B cell (primary cell): ENCODE data around the gene UBE2R2. TPM values are rescaled to one million over a fixed set of nuclear protein-coding genes. Genes with fewer than 3 reads are reported as not detected.

ENCODE experiments used
- ATAC-seq: fragments of 200-7000 bp; cut with Tn5 transposase; one replicate; pipeline ENCODE4 v1.10.0; 2021; ENCODE audit warnings: low read depth, mild to moderate bottlenecking, moderate number of reproducible peaks, moderate library complexity
- CTCF ChIA-PET: fragments of 350-600 bp; sonication (Branson Sonifier 250); formaldehyde crosslinking; loops from one replicate; lab custom pipeline; 2021; ENCODE audit warnings: antibody characterized with exemption, inconsistent platforms; lab: Charles Lee
- POLR2A ChIA-PET: fragments of 350-600 bp; sonication (Branson Sonifier 250); formaldehyde crosslinking; loops from one replicate; lab custom pipeline; 2021; ENCODE audit warnings: antibody characterized with exemption; lab: Charles Lee
- DNase-seq: peaks from one replicate; pipeline ENCODE4 v3.0.0; 2013
- H2AFZ ChIP-seq: 2 replicates; pipeline ENCODE4 v1.6.1; 2012; ENCODE audit warnings: mild to moderate bottlenecking, low read depth, low read length; ENCODE audit not compliant: insufficient read depth, poor library complexity, severe bottlenecking
- H3K27ac ChIP-seq, 2 donors: 1 replicate in 1 of 2; 2 replicates in 1 of 2; pipeline ENCODE4 v1.5.1; 2012 to 2013; ENCODE audit warnings: low read length in 2 of 2, mild to moderate bottlenecking in 2 of 2, moderate library complexity in 1 of 2
- H3K27me3 ChIP-seq, 4 experiments: fragments of 200-600 bp in 1 of 4; sonication (generic) in 1 of 4; replicated peaks in 1 of 4; 1 replicate in 2 of 4; 2 replicates in 2 of 4; pipeline versions ENCODE4 v1.6.1 to v1.7.0; 2013 to 2016; ENCODE audit warnings: low read length in 3 of 4, mild to moderate bottlenecking in 2 of 4, mixed read lengths in 1 of 4, moderate library complexity in 1 of 4; ENCODE audit not compliant: insufficient read depth in 4 of 4, control insufficient read depth in 3 of 4; ENCODE audit errors: control extremely low read depth in 1 of 4
- H3K36me3 ChIP-seq, 2 experiments: replicated peaks in 1 of 2; 1 replicate in 1 of 2; 2 replicates in 1 of 2; pipeline versions ENCODE4 v1.6.1 to v1.7.1; 2013; ENCODE audit warnings: low read length in 1 of 2; ENCODE audit not compliant: insufficient read depth in 2 of 2, control insufficient read depth in 1 of 2; ENCODE audit errors: control extremely low read depth in 1 of 2, extremely low read depth in 1 of 2
- H3K4me1 ChIP-seq, 2 donors: fragments of 200-600 bp in 1 of 2; sonication (generic) in 1 of 2; 1 replicate in 1 of 2; 2 replicates in 1 of 2; pipeline versions ENCODE4 v1.5.1 to v1.6.1; 2013 to 2017; ENCODE audit warnings: low read length in 2 of 2; ENCODE audit not compliant: control insufficient read depth in 2 of 2, insufficient read depth in 2 of 2
- H3K4me2 ChIP-seq: replicated peaks from 2 replicates; pipeline ENCODE3; 2012; ENCODE audit warnings: mild to moderate bottlenecking, low read depth, low read length; ENCODE audit not compliant: poor library complexity, severe bottlenecking
- H3K4me3 ChIP-seq, 5 experiments: fragments of 200-600 bp in 1 of 5; sonication (generic) in 1 of 5; 1 replicate in 3 of 5; 2 replicates in 2 of 5; pipeline versions ENCODE4 v1.5.1 to v1.7.0; 2011 to 2016; ENCODE audit warnings: low read length in 4 of 5, mild to moderate bottlenecking in 4 of 5, low read depth in 2 of 5, control low read depth in 1 of 5, moderate library complexity in 1 of 5; ENCODE audit not compliant: insufficient read depth in 1 of 5; ENCODE audit errors: control extremely low read depth in 1 of 5, extremely low read depth in 1 of 5
- H3K79me2 ChIP-seq: fragments of 200-600 bp; sonication (generic); one replicate; pipeline ENCODE4 v1.6.0; 2016; ENCODE audit warnings: low read length; ENCODE audit not compliant: control insufficient read depth, insufficient read depth
- H3K9ac ChIP-seq: fragments of 200-600 bp; sonication (generic); 2 replicates; pipeline ENCODE4 v1.6.1; 2017; ENCODE audit warnings: mild to moderate bottlenecking, low read length, moderate library complexity
- H3K9me3 ChIP-seq, 3 donors: one replicate each; pipeline versions ENCODE4 v1.6.1 to v1.7.1; 2013; ENCODE audit warnings: low read length in 2 of 3; ENCODE audit not compliant: control insufficient read depth in 2 of 3, insufficient read depth in 1 of 3; ENCODE audit errors: control extremely low read depth in 1 of 3
- H4K20me1 ChIP-seq: 2 replicates; pipeline ENCODE4 v1.6.0; 2012; ENCODE audit warnings: mild to moderate bottlenecking, low read length; ENCODE audit not compliant: insufficient read depth, control insufficient read depth, poor library complexity, severe bottlenecking
- H3K27ac Mint-ChIP-seq: one replicate; pipeline ENCODE4 v1.8.0; 2021; ENCODE audit warnings: mixed read lengths
- H3K27me3 Mint-ChIP-seq: one replicate; pipeline ENCODE4 v1.8.0; 2021; ENCODE audit warnings: mixed read lengths
- H3K4me1 Mint-ChIP-seq: one replicate; pipeline ENCODE4 v1.8.0; 2021; ENCODE audit warnings: mixed read lengths
- H3K4me3 Mint-ChIP-seq: one replicate; pipeline ENCODE4 v1.8.0; 2021; ENCODE audit warnings: mixed read lengths
- H3K9me3 Mint-ChIP-seq: one replicate; pipeline ENCODE4 v1.8.0; 2022; ENCODE audit warnings: mixed read lengths; ENCODE audit not compliant: insufficient read depth
- EZH2 ChIP-seq: IDR thresholded peaks from 2 replicates; pipeline ENCODE4 v1.6.1; 2012; ENCODE audit warnings: borderline replicate concordance, low read depth, mild to moderate bottlenecking, moderate library complexity, low read length; ENCODE audit not compliant: insufficient read depth, poor library complexity, severe bottlenecking
- WGBS: methylation state at CpG from one replicate; pipeline ENCODE4 v1.1.5; 2013; ENCODE audit warnings: missing lambda C conversion rate; ENCODE audit not compliant: insufficient coverage; 5-methylcytosine and 5-hydroxymethylcytosine counted together
- intact Hi-C: fragments of 100-400 bp; cut with micrococcal nuclease; formaldehyde crosslinking; loops from one replicate; pipeline ENCODE4 v1.10.0; 2022
- polyA plus RNA-seq: library from polyadenylated mRNA; depleted of rRNA; stranded (reverse); fragments of >200 nt; gene quantifications from 2 replicates; pipeline ENCODE4 v1.2.3, GENCODE V29; 2012
- total RNA-seq, 2 donors: library from RNA; stranded (reverse); fragments of 120-200 nt in 1 of 2; gene quantifications; 1 replicate in 1 of 2; 2 replicates in 1 of 2; pipeline versions ENCODE4 v1.2.3 to v1.2.4, GENCODE V29; 2013 to 2022
- TF ChIP-seq, protein P1 (sequence below): fragments of 200-600 bp; IDR thresholded peaks from one replicate; pipeline ENCODE4 v1.8.0; 2022; ENCODE audit warnings: antibody characterized with exemption, mild to moderate bottlenecking

UBE2R2 gene
- total and polyA plus RNA-seq, 2 donors (not counting 1 experiment from before 2014, with no cell fraction given): 18.9 to 48.8 TPM

DNA sequence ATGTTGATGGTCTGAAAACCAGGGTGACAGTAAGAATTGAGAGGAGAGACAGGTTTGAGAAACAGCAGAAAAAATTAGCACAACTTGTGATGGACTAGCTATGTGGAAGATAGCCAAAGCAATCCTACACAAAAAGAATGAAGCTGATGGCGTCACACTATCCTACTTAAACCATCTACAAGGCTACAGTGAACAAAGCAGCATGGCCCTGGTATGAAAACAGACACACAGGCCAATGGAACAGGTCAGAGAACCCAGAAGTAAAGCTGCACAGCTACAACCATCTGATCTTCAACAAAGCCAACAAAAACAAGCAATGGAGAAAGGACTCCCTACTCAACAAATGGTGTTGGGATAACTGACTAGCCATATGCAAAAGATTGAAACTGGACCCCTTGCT is 7.5 kb upstream of the UBE2R2 start:
- Histone ChIP-seq H3K79me2 (no peaks in the 10 kb centered on the region), H3K36me3 (no peaks in the 10 kb centered on the region), H3K9ac (no peak overlapping the region), H3K9me3 (no peaks in the 10 kb centered on the region), H3K27me3 (no peaks in the 10 kb centered on the region), H2AFZ (no peak overlapping the region), H3K4me3 (no peak overlapping the region), H3K4me2 (no peak overlapping the region), H3K27ac (no peak overlapping the region), H3K4me1 (peaks cover 11 to 13% of the 10 kb centered on the region in 2 donors), H4K20me1 (no peaks in the 10 kb centered on the region)
- ChIA-PET POLR2A (no interaction called here), CTCF (interaction anchor here (1.5 to 2.2 kb wide), 2 partner anchors 23 to 43 kb away, joined by 3 to 7 read pairs; no protein-coding TSS in a partner anchor)
- Mint-ChIP-seq H3K9me3 (no peaks in the 10 kb centered on the region), H3K27ac (no peak overlapping the region), H3K4me3 (no peak overlapping the region), H3K27me3 (no peaks in the 10 kb centered on the region), H3K4me1 (peaks cover 16% of the 10 kb centered on the region)
- no peak for TF ChIP-seq EZH2
- TF ChIP-seq, protein P1, sequence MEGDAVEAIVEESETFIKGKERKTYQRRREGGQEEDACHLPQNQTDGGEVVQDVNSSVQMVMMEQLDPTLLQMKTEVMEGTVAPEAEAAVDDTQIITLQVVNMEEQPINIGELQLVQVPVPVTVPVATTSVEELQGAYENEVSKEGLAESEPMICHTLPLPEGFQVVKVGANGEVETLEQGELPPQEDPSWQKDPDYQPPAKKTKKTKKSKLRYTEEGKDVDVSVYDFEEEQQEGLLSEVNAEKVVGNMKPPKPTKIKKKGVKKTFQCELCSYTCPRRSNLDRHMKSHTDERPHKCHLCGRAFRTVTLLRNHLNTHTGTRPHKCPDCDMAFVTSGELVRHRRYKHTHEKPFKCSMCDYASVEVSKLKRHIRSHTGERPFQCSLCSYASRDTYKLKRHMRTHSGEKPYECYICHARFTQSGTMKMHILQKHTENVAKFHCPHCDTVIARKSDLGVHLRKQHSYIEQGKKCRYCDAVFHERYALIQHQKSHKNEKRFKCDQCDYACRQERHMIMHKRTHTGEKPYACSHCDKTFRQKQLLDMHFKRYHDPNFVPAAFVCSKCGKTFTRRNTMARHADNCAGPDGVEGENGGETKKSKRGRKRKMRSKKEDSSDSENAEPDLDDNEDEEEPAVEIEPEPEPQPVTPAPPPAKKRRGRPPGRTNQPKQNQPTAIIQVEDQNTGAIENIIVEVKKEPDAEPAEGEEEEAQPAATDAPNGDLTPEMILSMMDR: no peak
- intact Hi-C loops: no loop called here
- DNase-seq (no peak), ATAC-seq (no peak)
- no CpG with 5 or more reads among the region's 1 CpG for WGBS
